IPS DF 6.9 (cell line): Measurements from ENCODE around the gene CFAP119.

ENCODE experiments used
- DNase-seq: peaks from one replicate; pipeline ENCODE4 v3.0.0-alpha.2; 2013; ENCODE audit warnings: low read depth, low spot score
- H3K27ac ChIP-seq: one replicate; pipeline ENCODE4 v1.5.1; 2013; ENCODE audit warnings: low read length, control low read depth
- H3K27me3 ChIP-seq: 2 replicates; pipeline ENCODE4 v1.6.1; 2013; ENCODE audit warnings: mild to moderate bottlenecking, low read length; ENCODE audit not compliant: control insufficient read depth, insufficient read depth
- H3K36me3 ChIP-seq: 2 replicates; pipeline ENCODE4 v1.6.1; 2013; ENCODE audit warnings: low read length; ENCODE audit not compliant: control insufficient read depth, insufficient read depth
- H3K4me1 ChIP-seq: 2 replicates; pipeline ENCODE4 v1.6.1; 2013; ENCODE audit warnings: low read length; ENCODE audit not compliant: control insufficient read depth, insufficient read depth
- H3K4me3 ChIP-seq: 2 replicates; pipeline ENCODE4 v1.5.1; 2013; ENCODE audit warnings: mild to moderate bottlenecking, low read length
- H3K9me3 ChIP-seq: 2 replicates; pipeline ENCODE4 v1.6.1; 2013; ENCODE audit warnings: low read length, inconsistent platforms; ENCODE audit not compliant: control insufficient read depth, insufficient read depth
- WGBS: extraction: QIAGEN DNeasy Blood & Tissue Kit; methylation state at CpG from one replicate; pipeline ENCODE4 v1.1.7; 2013; ENCODE audit warnings: mixed read lengths, missing lambda C conversion rate; ENCODE audit not compliant: insufficient read length, insufficient coverage; 5-methylcytosine and 5-hydroxymethylcytosine counted together

CFAP119 gene

GRCh38 chr16:30738984-30739951, 22.6 kb downstream of the CFAP119 start:
- no CpG with 5 or more reads among the region's 37 CpGs for WGBS
- Histone ChIP-seq H3K4me3 (no peak overlapping the region), H3K27ac (no peak overlapping the region), H3K27me3 (no peaks in the 10 kb centered on the region), H3K36me3 (peaks cover 36% of the 10 kb centered on the region), H3K9me3 (no peaks in the 10 kb centered on the region), H3K4me1 (peaks cover 6% of the 10 kb centered on the region)
- no peak for DNase-seq

- no peak for DNase-seq
- WGBS: no CpG with 5 or more reads among the region's 25 CpGs
- no peaks in the 10 kb centered on the region for H3K27me3 ChIP-seq
- H3K9me3 ChIP-seq: no peaks in the 10 kb centered on the region
- no peak overlapping the region for H3K27ac ChIP-seq
- no peak overlapping the region for H3K4me3 ChIP-seq
- H3K4me1 ChIP-seq: peaks cover 6% of the 10 kb centered on the region
- peaks cover 32% of the 10 kb centered on the region for H3K36me3 ChIP-seq
Observed at GRCh38 chr16:30737794-30738648, 23.8 kb downstream of the CFAP119 start.

GRCh38 chr16:30736995-30737793, 24.7 kb downstream of the CFAP119 start:
- no peak overlapping the region for H3K4me3 ChIP-seq
- no peaks in the 10 kb centered on the region for H3K27me3 ChIP-seq
- DNase-seq: no peak
- WGBS: no CpG with 5 or more reads among the region's 17 CpGs
- peaks cover 6% of the 10 kb centered on the region for H3K4me1 ChIP-seq
- no peak overlapping the region for H3K27ac ChIP-seq
- no peaks in the 10 kb centered on the region for H3K9me3 ChIP-seq
- peaks cover 32% of the 10 kb centered on the region for H3K36me3 ChIP-seq

GRCh38 chr16:30731411-30731810, 30.5 kb downstream of the CFAP119 start:
- Histone ChIP-seq H3K9me3 (no peaks in the 10 kb centered on the region), H3K4me1 (0 out of 2 replicates have a peak, but pooled peaks cover 1% of the 10 kb centered on the region), H3K27me3 (no peaks in the 10 kb centered on the region), H3K36me3 (peaks cover 9% of the 10 kb centered on the region), H3K4me3 (no peak overlapping the region), H3K27ac (no peak overlapping the region)
- no peak for DNase-seq
- no CpG with 5 or more reads among the region's 3 CpGs for WGBS

- Histone ChIP-seq H3K27ac (no peak overlapping the region), H3K27me3 (no peaks in the 10 kb centered on the region), H3K4me3 (no peak overlapping the region), H3K4me1 (0 out of 2 replicates have a peak, but pooled peaks cover 1% of the 10 kb centered on the region), H3K36me3 (peaks cover 16% of the 10 kb centered on the region), H3K9me3 (no peaks in the 10 kb centered on the region)
- no CpG with 5 or more reads among the region's 17 CpGs for WGBS
- DNase-seq: no peak
Observed at GRCh38 chr16:30728899-30729672, 32.8 kb downstream of the CFAP119 start.

- Histone ChIP-seq H3K36me3 (peaks cover 22% of the 10 kb centered on the region), H3K9me3 (no peaks in the 10 kb centered on the region), H3K27me3 (no peaks in the 10 kb centered on the region), H3K27ac (no peak overlapping the region), H3K4me3 (no peak overlapping the region), H3K4me1 (0 out of 2 replicates have a peak, but pooled peaks cover 1% of the 10 kb centered on the region)
- WGBS: no CpG with 5 or more reads among the region's 6 CpGs
- DNase-seq: no peak
Observed at GRCh38 chr16:30728321-30728720, 33.5 kb downstream of the CFAP119 start.

GRCh38 chr16:30725418-30725792, 36.5 kb downstream of the CFAP119 start:
- Histone ChIP-seq H3K9me3 (no peaks in the 10 kb centered on the region), H3K27ac (no peak overlapping the region), H3K4me1 (peaks cover 1% of the 10 kb centered on the region; the same call in 1 of the 2 replicates), H3K4me3 (no peak overlapping the region), H3K27me3 (no peaks in the 10 kb centered on the region), H3K36me3 (peaks cover 47% of the 10 kb centered on the region)
- WGBS: no CpG with 5 or more reads among the region's 3 CpGs
- no peak for DNase-seq

GRCh38 chr16:30724641-30725417, 37.0 kb downstream of the CFAP119 start:
- no peak for DNase-seq
- Histone ChIP-seq H3K27ac (no peak overlapping the region), H3K9me3 (no peaks in the 10 kb centered on the region), H3K4me3 (no peak overlapping the region), H3K27me3 (no peaks in the 10 kb centered on the region), H3K36me3 (peaks cover 51% of the 10 kb centered on the region), H3K4me1 (peaks cover 1% of the 10 kb centered on the region; the same call in 1 of the 2 replicates)
- no CpG with 5 or more reads among the region's 23 CpGs for WGBS
